Activated gamma-delta T cell (primary cell): Measurements from ENCODE around the gene SLTM.
"Not testable (repeated sequence)": the region's sequence is repeated elsewhere in the genome, so short reads cannot be mapped to it uniquely, and the experiment has no call there.

Experiments
- DNase-seq: peaks from one replicate; lab custom pipeline; 2025; lab: John Stamatoyannopoulos, UW
- total RNA-seq, 2 donors: gene quantifications; one replicate each; lab custom pipeline; 2026; lab: John Stamatoyannopoulos, UW

The SLTM gene
- 300 to 331 reads per million in 2 donors for total RNA-seq

- DNase-seq, result peak; percentile 91
These were observed at the start of gene SLTM for GRCh38 chr15:58933281-58934113. SLTM (minus strand) TSS chr15:58933679; CDS start chr15:58933565, 114 bp downstream.

- no peak for DNase-seq
These were observed 49.8 kb upstream of the SLTM start for GRCh38 chr15:58983261-58983660.

- no peak for DNase-seq
These were observed 48.5 kb upstream of the SLTM start for GRCh38 chr15:58981808-58982475.

GRCh38 chr15:58980351-58980939, 47.0 kb upstream of the SLTM start:
- DNase-seq, result no peak

GRCh38 chr15:58977887-58978286, 44.4 kb upstream of the SLTM start:
- no peak for DNase-seq

- no peak for DNase-seq
These were observed 34.0 kb upstream of the SLTM start for GRCh38 chr15:58967479-58967878.

- DNase-seq, result no peak
These were observed 33.2 kb upstream of the SLTM start for GRCh38 chr15:58966698-58967097.

GRCh38 chr15:58962662-58963565, 29.4 kb upstream of the SLTM start:
- DNase-seq, result no peak

- no peak for DNase-seq
These were observed 28.7 kb upstream of the SLTM start for GRCh38 chr15:58962136-58962535.

GRCh38 chr15:58958811-58959210, 25.3 kb upstream of the SLTM start:
- no peak for DNase-seq

- no peak for DNase-seq
These were observed 23.9 kb upstream of the SLTM start for GRCh38 chr15:58957101-58957973.

GRCh38 chr15:58952751-58953150, 19.3 kb upstream of the SLTM start:
- DNase-seq, result no peak

GRCh38 chr15:58951388-58952007, 18.0 kb upstream of the SLTM start:
- no peak for DNase-seq

GRCh38 chr15:58947179-58947578, 13.7 kb upstream of the SLTM start:
- no peak for DNase-seq

- DNase-seq, result not testable (repeated sequence)
These were observed 1.5 kb upstream of the SLTM start for GRCh38 chr15:58934974-58935373.

GRCh38 chr15:58934521-58934920, 1.0 kb upstream of the SLTM start:
- no peak for DNase-seq

GRCh38 chr15:58934114-58934447, 602 bp upstream of the SLTM start:
- DNase-seq, result no peak

GRCh38 chr15:58932710-58933280, 684 bp downstream of the SLTM start:
- DNase-seq, result no peak

- no peak for DNase-seq
These were observed 1.4 kb downstream of the SLTM start for GRCh38 chr15:58931987-58932588.
